Sigmoid colon (tissue), 4 donors: ENCODE results near the gene FRY.

Source experiments
- CTCF ChIP-seq, 4 experiments: fragments of 450-650 bp in 3 of 4; fragments of 200-600 bp in 1 of 4; IDR thresholded peaks; one replicate each; pipeline ENCODE4 v1.5.1; 2016 to 2019; ENCODE audit warnings: antibody characterized with exemption in 4 of 4, mild to moderate bottlenecking in 3 of 4, moderate library complexity in 2 of 4
- EP300 ChIP-seq, 4 donors: sonication (generic); formaldehyde crosslinking; IDR thresholded peaks; one replicate each; pipeline ENCODE4 v1.6.1; 2017; ENCODE audit warnings: antibody characterized with exemption in 4 of 4
- POLR2A ChIP-seq, 2 donors: fragments of 450-650 bp; IDR thresholded peaks; one replicate each; pipeline ENCODE4 v1.6.1; 2016; ENCODE audit warnings: antibody characterized with exemption in 2 of 2, mild to moderate bottlenecking in 2 of 2, moderate library complexity in 2 of 2
- POLR2AphosphoS5 ChIP-seq, 4 donors: sonication (generic); formaldehyde crosslinking; IDR thresholded peaks; one replicate each; pipeline ENCODE4 v1.6.1; 2017; ENCODE audit warnings: antibody characterized with exemption in 4 of 4

GRCh38 chr13:32254916-32255723, 223.5 kb downstream of the FRY start:
- TF ChIP-seq CTCF (IDR thresholded peaks at IDR 0.05) (no peak), EP300 (IDR thresholded peaks at IDR 0.05) (no peak), POLR2A (IDR thresholded peaks at IDR 0.05) (no peak), POLR2AphosphoS5 (IDR thresholded peaks at IDR 0.05) (peak in 2 of 4 donors; percentile 5 to 18)
